Natural killer cell treated with Interleukin-12 subunit alpha and Interleukin-12 subunit beta and Interleukin-15 and Interleukin-18, amount 100 ng/mL, for 72 hours (primary cell): Measurements from ENCODE around the gene GRIA3. TPM values are rescaled to one million over a fixed set of nuclear protein-coding genes. Genes with fewer than 3 reads are reported as not detected.

ENCODE experiments used
- ATAC-seq, 2 donors: fragments of 150-1000 bp; cut with Tn5 transposase in 1 of 2; sonication (Bioruptor Pico), chemical (Tn5 transposase) in 1 of 2; 2 replicates each; pipeline ENCODE4 v1.10.0; 2021
- DNase-seq: peaks from one replicate; pipeline ENCODE4 v3.0.0; 2022; ENCODE audit warnings: low spot score
- H3K27ac Mint-ChIP-seq, 2 donors: 1 replicate in 1 of 2; 2 replicates in 1 of 2; pipeline ENCODE4 v1.8.0; 2022; ENCODE audit warnings: mixed read lengths in 2 of 2, mild to moderate bottlenecking in 1 of 2, moderate library complexity in 1 of 2
- H3K27me3 Mint-ChIP-seq, 2 donors: 1 replicate in 1 of 2; 2 replicates in 1 of 2; pipeline ENCODE4 v1.8.0; 2022; ENCODE audit warnings: mixed read lengths in 2 of 2
- H3K36me3 Mint-ChIP-seq: one replicate; pipeline ENCODE4 v1.8.0; 2022; ENCODE audit warnings: mixed read lengths
- H3K4me1 Mint-ChIP-seq, 2 donors: 1 replicate in 1 of 2; 2 replicates in 1 of 2; pipeline ENCODE4 v1.8.0; 2022; ENCODE audit warnings: low read depth in 2 of 2, mixed read lengths in 2 of 2, mild to moderate bottlenecking in 1 of 2
- H3K4me3 Mint-ChIP-seq: one replicate; pipeline ENCODE4 v1.8.0; 2022; ENCODE audit warnings: mixed read lengths
- H3K9me3 Mint-ChIP-seq: 2 replicates; pipeline ENCODE4 v1.8.0; 2022; ENCODE audit warnings: mixed read lengths
- total RNA-seq, 2 donors: library from RNA; stranded (reverse); gene quantifications; one replicate each; pipeline ENCODE4 v1.2.3, GENCODE V29; 2022

The GRIA3 gene
- total RNA-seq, 2 donors from 2014 or later: not detected

DNA sequence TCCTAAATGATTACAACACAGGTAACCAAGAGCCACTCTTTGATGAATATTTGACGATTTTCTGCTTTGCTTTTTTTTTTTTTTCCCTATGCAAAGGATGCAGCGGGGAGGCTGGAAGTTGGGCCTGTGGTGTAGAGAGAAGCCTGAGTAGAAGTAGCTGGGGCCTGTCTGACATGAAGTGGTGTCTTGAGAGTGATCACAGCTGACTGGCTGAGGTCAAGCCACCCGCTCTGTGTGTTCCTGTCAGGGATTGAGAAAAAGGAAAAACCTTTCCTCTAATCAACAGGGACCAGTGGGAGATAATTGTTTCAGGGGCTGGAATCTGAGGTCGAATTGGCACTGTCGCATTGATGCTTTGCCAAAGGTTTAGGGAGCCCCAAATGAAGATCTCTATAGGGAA lies 258.7 kb downstream of the GRIA3 start:
- Mint-ChIP-seq H3K27ac (no peak overlapping the region), H3K27me3 (peaks cover 0 to 2% of the 10 kb centered on the region in 2 donors), H3K4me1 (no peaks in the 10 kb centered on the region), H3K4me3 (no peak overlapping the region), H3K9me3 (no peaks in the 10 kb centered on the region), H3K36me3 (no peaks in the 10 kb centered on the region)
- ATAC-seq (no peak), DNase-seq (no peak)

GRCh38 chrX:123447506-123447905 lies 263.4 kb downstream of the GRIA3 start:
- no peaks in the 10 kb centered on the region for H3K4me1 Mint-ChIP-seq
- ATAC-seq (no peak), DNase-seq (no peak)
- H3K9me3 Mint-ChIP-seq: no peaks in the 10 kb centered on the region
- H3K4me3 Mint-ChIP-seq: no peak overlapping the region
- H3K27me3 Mint-ChIP-seq: peaks cover 0 to 6% of the 10 kb centered on the region in 2 donors
- no peak overlapping the region for H3K27ac Mint-ChIP-seq
- H3K36me3 Mint-ChIP-seq: no peaks in the 10 kb centered on the region

DNA sequence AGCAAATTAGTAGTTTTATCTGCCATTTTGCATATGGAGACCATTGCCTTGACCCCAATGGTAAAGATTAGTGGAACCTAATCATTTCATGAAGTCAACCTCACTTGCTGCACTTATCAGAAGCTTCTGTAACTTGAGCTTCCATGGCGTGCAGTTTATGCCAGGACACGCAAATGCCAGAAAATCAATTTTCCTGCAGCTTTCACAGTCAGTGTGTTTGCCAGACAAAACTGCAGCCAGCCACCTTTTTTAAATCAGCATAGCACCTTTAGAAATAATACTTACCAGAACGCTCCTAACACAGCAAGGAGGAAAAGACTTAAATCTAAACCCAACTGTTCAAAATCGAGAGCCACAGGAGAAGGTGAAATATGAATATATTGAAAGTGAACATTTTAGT lies 265.3 kb downstream of the GRIA3 start:
- H3K4me3 Mint-ChIP-seq: no peak overlapping the region
- ATAC-seq (no peak), DNase-seq (no peak)
- H3K36me3 Mint-ChIP-seq: no peaks in the 10 kb centered on the region
- H3K9me3 Mint-ChIP-seq: no peaks in the 10 kb centered on the region
- H3K27ac Mint-ChIP-seq: no peak overlapping the region
- no peaks in the 10 kb centered on the region for H3K4me1 Mint-ChIP-seq
- H3K27me3 Mint-ChIP-seq: peaks cover 0 to 6% of the 10 kb centered on the region in 2 donors

- H3K4me1 Mint-ChIP-seq: no peaks in the 10 kb centered on the region
- no peak overlapping the region for H3K4me3 Mint-ChIP-seq
- H3K9me3 Mint-ChIP-seq: no peaks in the 10 kb centered on the region
- no peak for ATAC-seq
- DNase-seq: no peak
- peaks cover 0 to 6% of the 10 kb centered on the region in 2 donors for H3K27me3 Mint-ChIP-seq
- H3K36me3 Mint-ChIP-seq: no peaks in the 10 kb centered on the region
- no peak overlapping the region for H3K27ac Mint-ChIP-seq
Measured at GRCh38 chrX:123450222-123450621, 266.1 kb downstream of the GRIA3 start.

DNA sequence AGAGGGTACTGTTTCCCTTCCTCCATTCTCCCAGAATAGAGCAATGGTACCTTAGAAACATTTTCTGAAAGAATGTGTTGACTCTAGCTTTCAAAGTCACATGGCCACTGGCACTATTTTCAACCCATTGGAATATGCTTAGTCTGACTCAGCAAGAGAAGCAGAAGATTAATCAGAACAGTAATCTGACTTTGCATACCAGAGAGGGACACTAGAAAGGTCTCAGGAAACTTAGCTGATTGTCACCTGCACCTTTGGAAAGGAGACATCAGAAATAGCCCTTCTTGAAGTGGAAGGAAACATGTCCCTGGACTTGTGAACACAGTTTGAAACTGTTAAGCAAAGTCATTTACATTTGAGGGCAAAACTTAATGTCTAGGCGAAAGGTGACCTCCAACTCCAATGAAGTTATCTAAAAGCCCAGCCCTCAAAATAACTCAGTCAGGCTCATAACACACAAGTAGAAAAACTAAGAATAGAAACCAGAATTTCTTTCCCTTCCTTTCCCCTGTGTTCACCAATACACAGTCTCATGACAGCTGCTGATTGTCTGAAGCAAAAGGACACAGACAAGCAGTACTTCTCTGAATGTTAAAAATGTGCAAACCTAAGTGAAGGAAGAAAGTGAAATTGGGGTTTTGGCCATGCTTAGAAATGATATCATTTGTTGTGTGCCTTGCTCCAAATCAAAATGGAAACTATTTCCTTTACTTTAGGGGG lies 270.8 kb downstream of the GRIA3 start:
- H3K9me3 Mint-ChIP-seq: no peaks in the 10 kb centered on the region
- no peak overlapping the region for H3K27ac Mint-ChIP-seq
- no peak overlapping the region for H3K4me3 Mint-ChIP-seq
- peaks cover 0 to 6% of the 10 kb centered on the region in 2 donors for H3K27me3 Mint-ChIP-seq
- ATAC-seq (no peak), DNase-seq (no peak)
- no peaks in the 10 kb centered on the region for H3K4me1 Mint-ChIP-seq
- H3K36me3 Mint-ChIP-seq: no peaks in the 10 kb centered on the region

DNA sequence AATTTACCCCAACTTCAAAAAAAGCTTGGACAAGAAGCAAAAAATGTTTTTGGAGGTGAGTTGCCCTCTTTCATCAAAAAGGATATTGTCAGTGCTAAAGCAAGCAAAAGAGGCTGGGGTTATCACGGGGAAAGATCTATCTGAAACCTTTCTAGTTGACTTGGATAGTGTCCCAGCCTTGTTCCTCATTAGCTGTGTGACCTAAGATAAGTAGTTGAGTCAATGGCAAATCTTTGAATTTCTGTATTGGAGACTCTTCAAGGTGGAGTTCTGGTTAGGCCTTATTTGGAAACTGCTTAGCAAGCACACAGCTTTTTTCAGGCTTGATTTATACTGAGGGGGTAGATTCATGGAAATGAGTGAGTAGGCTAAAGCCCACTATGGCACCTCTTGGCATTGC lies 271.6 kb downstream of the GRIA3 start:
- DNase-seq (no peak), ATAC-seq (no peak)
- Mint-ChIP-seq H3K36me3 (no peaks in the 10 kb centered on the region), H3K27ac (no peak overlapping the region), H3K4me1 (no peaks in the 10 kb centered on the region), H3K9me3 (no peaks in the 10 kb centered on the region), H3K4me3 (no peak overlapping the region), H3K27me3 (peaks cover 0 to 5% of the 10 kb centered on the region in 2 donors)

- ATAC-seq: no peak
- H3K27me3 Mint-ChIP-seq: no peaks in the 10 kb centered on the region
- H3K36me3 Mint-ChIP-seq: no peaks in the 10 kb centered on the region
- no peaks in the 10 kb centered on the region for H3K4me1 Mint-ChIP-seq
- no peak overlapping the region for H3K27ac Mint-ChIP-seq
- no peaks in the 10 kb centered on the region for H3K9me3 Mint-ChIP-seq
- no peak overlapping the region for H3K4me3 Mint-ChIP-seq
- DNase-seq: no peak
Measured at GRCh38 chrX:123464709-123465108, 280.6 kb downstream of the GRIA3 start.

GRCh38 chrX:123468481-123468880 lies 284.4 kb downstream of the GRIA3 start:
- Mint-ChIP-seq H3K4me1 (no peaks in the 10 kb centered on the region), H3K9me3 (no peaks in the 10 kb centered on the region), H3K27me3 (no peaks in the 10 kb centered on the region), H3K36me3 (no peaks in the 10 kb centered on the region), H3K4me3 (no peak overlapping the region), H3K27ac (no peak overlapping the region)
- no peak for ATAC-seq
- no peak for DNase-seq

DNA sequence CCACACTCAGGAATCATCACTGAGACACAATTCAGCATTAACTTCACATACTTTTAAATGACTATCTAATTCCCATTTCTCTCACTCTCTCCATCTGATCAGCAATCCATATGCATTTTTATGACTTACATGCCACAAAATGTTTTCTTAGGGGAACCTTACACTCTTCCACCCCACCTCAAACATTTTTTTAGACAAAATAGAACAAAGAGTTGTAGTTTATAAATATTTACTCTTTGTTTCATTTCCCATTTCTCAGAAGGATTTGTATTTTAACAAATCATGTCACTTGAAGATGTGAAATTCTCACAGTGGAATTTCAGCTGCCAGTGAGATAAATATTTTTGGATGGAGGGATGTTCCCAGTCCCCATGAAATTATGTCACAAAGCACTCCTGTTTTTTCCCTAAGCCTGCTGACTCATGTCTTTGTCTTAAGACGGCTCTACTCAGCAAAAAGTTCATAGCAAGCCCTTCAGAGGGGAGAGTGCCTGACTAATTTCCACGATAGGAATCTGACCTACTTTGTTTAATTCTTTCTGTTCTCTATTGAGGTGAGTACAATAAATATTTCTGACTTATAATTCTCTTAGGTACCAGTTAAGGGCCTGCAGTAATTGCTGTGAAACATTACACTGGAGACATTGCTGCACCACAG lies 291.1 kb downstream of the GRIA3 start:
- H3K4me3 Mint-ChIP-seq: no peak overlapping the region
- DNase-seq: no peak
- H3K9me3 Mint-ChIP-seq: no peaks in the 10 kb centered on the region
- H3K27me3 Mint-ChIP-seq: peaks cover 6% of the 10 kb centered on the region in 2 donors
- no peak overlapping the region for H3K27ac Mint-ChIP-seq
- no peaks in the 10 kb centered on the region for H3K4me1 Mint-ChIP-seq
- H3K36me3 Mint-ChIP-seq: no peaks in the 10 kb centered on the region
- ATAC-seq: no peak

DNA sequence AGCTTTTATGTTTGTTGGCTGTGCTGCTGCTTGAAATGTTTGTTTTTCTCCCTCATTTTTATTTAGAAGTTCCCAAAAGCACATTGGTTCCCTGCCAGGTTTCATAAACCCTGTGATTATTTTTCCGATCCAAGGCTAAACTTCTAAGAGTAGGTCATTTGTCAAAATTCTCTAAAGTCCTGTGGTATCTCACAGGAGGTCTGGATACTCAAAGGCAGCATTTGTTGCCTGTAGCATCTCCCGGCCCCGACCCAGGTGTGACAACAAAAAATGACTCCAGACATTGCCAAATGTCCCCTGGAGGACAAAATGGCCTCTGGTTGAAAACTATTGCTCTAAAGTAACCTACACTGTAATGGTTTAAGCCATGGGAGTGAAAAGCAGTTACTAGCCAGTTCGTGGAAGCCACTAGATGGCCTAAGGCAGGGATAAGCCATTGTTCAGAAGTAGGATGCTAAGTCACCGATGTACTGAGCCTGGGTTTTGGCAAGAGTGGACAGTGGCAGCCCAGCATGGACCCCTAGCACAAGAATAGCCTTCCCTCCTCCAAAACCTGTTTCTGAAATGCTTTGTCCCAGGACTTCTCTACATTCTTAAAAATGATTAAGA lies 292.6 kb downstream of the GRIA3 start:
- Mint-ChIP-seq H3K27me3 (peaks cover 6% of the 10 kb centered on the region in 2 donors), H3K9me3 (no peaks in the 10 kb centered on the region), H3K4me3 (no peak overlapping the region), H3K36me3 (no peaks in the 10 kb centered on the region), H3K27ac (no peak overlapping the region), H3K4me1 (no peaks in the 10 kb centered on the region)
- DNase-seq (no peak), ATAC-seq (no peak)

GRCh38 chrX:123477673-123478072 lies 293.6 kb downstream of the GRIA3 start:
- no peak overlapping the region for H3K27ac Mint-ChIP-seq
- ATAC-seq: no peak
- H3K9me3 Mint-ChIP-seq: no peaks in the 10 kb centered on the region
- H3K4me3 Mint-ChIP-seq: no peak overlapping the region
- peaks cover 6 to 10% of the 10 kb centered on the region in 2 donors for H3K27me3 Mint-ChIP-seq
- H3K4me1 Mint-ChIP-seq: no peaks in the 10 kb centered on the region
- no peaks in the 10 kb centered on the region for H3K36me3 Mint-ChIP-seq
- DNase-seq: no peak

DNA sequence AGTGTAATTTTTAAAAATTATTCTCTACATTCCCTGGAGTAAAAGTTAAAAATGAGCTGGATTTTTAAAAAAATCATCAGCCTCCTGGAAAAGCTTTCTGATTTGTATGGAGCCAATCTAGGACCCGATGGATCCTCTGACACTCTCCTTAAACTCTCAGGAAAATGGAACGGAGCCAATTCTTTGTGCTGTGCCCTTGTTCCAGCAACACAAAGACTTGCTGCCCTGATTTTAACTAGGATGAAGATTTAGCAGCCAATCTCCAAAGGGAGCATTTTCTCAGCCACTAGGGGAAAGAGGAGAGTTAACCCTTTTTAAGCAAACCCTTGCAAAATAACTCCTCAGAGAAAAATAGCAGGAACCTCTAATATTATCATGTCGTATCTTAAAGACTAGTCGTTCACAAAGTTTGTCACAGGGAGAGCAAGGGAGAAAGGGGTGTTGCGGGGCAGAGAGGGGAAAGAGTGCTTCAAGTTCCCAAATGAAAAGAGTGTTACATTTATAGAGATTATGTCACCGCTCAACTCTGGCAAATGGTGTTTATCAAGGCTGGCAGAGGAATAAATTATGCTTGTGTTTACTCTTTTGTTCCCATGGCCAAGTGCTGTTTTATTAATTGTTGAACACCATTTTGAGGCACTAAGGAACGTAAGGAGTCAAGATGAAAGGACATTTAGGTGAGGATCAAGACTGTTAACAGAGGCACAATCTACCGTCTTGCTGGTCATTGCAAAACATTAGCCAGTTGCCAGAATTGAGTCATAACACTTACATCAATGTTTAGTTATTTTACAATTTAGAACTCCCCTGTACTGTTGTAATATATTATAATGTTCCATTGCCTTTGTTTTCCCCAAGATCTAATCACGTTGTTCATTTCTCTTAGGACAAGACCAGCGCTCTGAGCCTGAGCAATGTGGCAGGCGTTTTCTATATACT lies 298.1 kb downstream of the GRIA3 start:
- Mint-ChIP-seq H3K4me1 (no peaks in the 10 kb centered on the region), H3K9me3 (no peaks in the 10 kb centered on the region), H3K27ac (no peak overlapping the region), H3K27me3 (peaks cover 6 to 10% of the 10 kb centered on the region in 2 donors), H3K4me3 (no peak overlapping the region), H3K36me3 (no peaks in the 10 kb centered on the region)
- ATAC-seq: no peak
- DNase-seq: no peak

GRCh38 chrX:123486297-123486696 lies 302.2 kb downstream of the GRIA3 start:
- Mint-ChIP-seq H3K36me3 (no peaks in the 10 kb centered on the region), H3K4me3 (no peak overlapping the region), H3K27ac (no peak overlapping the region), H3K9me3 (no peaks in the 10 kb centered on the region), H3K4me1 (no peaks in the 10 kb centered on the region), H3K27me3 (peaks cover 5 to 7% of the 10 kb centered on the region in 2 donors)
- DNase-seq: no peak
- ATAC-seq: no peak
